ENCODE results near the gene ASCC1.

The ASCC1 gene

GRCh38 chr10:72081772-72082590 lies 134.1 kb downstream of the ASCC1 start:
- DNase-seq (ENCODE audit: low read depth) = no peak

DNA sequence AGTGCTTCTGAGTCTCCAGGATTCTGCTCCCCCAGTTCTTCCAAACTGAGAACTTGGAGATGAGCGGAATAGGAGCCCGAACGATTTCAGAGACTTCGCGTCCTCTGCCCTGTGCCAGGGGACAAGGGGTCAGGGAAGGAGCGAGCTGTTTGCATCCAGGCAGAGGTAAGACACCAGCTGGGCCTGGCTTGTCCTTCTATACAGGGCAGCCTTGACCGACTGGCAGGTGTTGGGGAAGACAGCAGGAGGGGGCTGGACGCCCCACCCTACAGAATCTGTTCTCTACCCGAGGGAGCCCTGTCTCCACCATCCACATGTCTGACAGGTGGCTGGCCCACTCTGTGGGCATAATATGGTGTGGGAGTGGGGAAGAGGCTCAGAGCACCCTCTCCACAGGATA lies 134.9 kb downstream of the ASCC1 start:
- no peak for DNase-seq (ENCODE audit: low read depth)

DNA sequence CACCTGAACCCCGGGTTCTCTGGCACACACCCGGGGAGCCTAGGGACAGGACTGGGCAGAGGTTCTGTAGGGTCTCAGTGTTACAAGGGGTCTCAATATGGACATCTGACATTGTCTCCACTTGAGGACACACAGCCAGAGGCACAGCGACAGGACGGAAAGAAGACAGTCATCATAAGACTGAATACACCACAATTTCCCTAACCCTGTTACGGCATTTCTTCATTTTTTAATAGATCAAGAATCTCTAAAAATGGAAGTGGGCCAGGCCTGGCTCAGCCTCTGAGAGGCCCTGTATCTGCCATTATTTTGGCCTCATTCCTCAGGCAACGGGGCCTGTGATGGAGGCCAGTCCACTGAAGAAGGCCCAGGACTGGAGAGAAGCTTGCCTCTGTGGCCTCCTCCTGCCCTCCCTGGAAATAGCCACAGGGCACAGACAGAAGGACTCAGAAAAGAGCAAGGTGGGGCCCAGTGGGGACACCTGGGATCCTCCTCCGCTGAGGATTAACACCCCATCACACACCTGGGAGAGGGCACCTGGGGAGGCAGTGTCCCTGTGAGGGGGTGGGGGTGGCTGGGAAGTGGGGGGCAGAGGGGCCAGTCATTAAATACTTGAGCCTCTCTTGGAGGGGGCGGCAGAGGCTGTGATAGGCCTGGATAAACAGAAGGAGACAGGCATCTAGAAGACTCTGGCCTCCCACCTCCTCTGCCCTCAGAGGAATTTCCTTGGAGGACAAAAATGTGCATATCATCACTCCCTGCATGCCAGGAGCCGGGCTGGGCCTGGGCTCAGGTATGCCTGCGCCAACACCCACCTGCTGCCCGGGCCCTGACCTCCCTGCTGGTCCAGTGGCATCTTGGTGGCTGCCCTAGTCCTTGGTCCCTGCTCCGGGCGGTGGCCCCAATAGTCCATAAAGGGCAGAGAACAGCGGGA lies 135.8 kb downstream of the ASCC1 start:
- DNase-seq (ENCODE audit: low read depth) = no peak

GRCh38 chr10:72079356-72079755 lies 136.7 kb downstream of the ASCC1 start:
- DNase-seq (ENCODE audit: low read depth) = no peak

DNA sequence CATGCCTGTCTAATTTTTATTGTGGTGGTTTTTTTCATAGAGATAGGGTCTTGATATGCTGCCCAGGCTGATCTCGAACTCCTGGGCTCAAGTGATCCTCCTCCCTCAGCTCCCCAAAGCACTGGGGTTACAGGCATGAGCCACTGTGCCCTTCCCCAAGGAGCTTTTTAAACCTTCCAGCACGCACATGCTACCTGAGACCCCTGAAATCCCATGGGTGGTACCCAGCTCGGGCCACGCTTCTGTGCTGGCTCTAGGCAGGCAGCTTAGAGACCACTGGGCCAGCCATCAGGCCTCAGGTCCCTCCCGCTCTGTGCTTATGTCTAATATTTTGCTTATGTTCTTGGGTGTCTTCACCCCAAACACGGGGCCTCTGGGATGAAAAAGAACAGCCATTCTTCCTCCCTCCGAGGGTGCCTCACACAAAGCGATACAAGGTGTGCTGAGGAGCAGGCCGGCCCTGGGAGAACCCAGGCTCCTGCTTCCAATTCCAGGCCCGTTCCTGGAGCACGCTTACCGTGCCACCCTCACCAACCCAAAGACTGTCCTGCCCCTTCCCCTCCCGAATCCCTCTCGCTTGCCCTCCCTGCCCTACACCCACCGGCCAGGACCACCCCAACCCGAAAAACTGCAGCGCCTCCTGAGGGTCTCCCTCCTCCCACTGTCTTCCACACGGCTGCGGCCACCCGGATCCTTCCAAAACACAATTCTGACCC lies 138.6 kb downstream of the ASCC1 start:
- DNase-seq (ENCODE audit: low read depth) = no peak

DNA sequence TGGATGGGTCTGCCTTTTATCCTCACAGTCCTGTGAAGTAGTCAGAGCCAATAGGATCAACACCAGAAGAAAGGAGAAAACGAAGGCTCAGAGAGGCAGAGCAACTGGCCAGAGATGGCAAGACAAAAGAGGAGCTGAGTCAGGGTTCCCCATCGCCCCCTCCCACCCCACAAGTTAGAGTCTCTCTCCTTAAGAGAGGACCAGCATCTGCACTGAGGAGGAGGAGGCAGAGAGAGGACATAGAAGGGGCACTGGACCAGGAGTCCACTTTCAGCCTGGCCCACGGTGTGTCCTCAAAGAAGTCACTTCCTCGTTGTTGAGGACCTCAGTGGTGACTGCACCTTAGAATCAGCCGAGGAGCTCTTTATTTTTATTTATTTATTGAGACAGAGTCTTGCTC lies 139.3 kb downstream of the ASCC1 start:
- no peak for DNase-seq (ENCODE audit: low read depth)

DNA sequence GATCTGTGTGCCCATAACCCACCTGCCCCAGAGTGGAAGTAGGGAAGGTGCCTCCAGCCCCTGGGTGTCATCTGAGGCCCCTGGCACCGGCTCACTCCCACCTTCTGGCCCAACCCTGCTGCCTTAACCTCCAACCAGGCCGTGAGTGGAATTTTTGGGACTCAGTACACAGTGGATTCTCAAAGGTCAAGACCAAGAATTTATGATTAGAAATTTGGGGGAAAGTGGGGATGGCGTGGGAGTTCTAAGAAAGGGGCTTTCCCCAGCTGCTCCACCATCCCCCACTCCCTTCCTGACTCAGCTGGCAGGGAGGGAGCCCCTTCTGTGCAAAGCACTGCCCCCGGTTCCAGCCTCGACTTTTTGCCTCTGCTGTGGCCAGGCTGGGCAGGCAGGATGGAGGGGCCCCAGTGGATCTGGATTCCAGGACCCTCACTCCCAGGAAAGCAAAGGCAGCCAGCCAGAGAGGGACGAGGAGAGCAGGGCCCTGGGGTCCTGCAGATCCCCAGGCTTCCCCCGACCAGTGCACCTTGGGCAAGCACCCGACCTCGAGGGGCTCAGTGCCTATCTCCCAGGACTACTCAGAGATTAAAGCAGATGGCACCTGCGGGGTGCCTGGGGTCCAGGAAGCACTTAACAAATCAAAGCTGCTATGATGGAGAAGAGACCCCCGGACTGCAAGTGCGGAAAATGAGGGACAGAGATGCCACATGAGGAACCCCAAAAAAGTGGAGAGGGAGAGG lies 140.5 kb downstream of the ASCC1 start:
- DNase-seq (ENCODE audit: low read depth) = no peak

DNA sequence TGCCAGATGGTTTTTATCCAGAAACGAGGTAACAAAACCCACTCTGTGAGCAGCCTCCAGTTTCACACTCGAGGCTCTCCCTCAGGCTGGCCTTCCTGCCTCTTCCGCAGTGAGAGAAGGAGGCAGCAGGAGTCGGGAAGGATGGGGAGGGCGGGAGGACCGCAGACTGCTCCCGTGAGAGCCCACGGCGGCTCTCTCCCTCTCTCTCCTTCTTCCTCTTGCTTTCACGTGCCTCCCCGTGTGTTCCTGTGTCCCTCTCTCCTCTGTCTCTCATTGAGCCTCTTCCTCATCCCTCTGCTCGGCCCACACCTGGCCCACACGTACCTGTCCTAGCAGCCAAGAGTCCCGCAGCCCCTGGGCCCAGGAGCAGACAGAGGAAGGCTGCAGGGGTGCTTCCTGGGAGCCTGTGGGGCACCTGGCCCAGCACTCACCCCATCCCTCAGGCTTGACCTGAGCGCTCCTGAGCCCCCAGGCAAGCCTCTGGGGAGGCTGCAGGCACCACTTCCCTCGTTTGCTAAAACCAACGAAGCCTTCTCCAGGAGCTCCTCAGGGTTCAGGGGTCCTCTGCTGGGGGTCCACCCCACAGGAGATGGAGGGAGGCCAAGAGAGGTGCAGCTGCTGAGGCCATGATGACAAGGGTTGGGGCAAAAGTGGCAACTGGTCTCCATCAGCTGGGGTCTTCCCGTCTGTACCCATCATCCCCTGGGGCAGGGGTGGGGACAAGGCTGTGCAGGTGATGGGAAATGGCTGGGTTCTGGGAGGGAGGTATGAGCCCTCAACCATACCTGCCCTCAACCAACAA lies 141.3 kb downstream of the ASCC1 start:
- no peak for DNase-seq (ENCODE audit: low read depth)

GRCh38 chr10:72073708-72074573 lies 142.1 kb downstream of the ASCC1 start:
- no peak for DNase-seq (ENCODE audit: low read depth)

DNA sequence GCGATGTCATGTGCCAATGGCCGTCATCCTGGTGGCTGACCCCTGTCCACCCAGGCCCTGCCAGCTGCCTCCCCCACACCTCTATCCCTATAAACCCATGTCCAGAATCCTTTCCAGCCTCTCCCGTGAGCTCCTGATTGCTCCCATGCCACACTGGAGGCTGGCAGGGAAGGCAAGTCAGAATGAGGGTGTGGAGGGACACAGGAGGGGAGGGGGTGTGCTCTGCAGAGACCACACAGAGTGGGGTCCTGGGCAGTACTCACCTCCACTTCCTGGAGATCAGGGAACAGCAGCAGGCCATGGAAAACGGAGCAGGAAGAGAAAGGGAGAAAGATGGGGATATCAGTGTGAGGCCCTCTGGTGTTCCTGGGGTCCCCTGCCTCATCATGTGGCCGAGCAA lies 143.4 kb downstream of the ASCC1 start:
- DNase-seq (ENCODE audit: low read depth) = no peak

DNA sequence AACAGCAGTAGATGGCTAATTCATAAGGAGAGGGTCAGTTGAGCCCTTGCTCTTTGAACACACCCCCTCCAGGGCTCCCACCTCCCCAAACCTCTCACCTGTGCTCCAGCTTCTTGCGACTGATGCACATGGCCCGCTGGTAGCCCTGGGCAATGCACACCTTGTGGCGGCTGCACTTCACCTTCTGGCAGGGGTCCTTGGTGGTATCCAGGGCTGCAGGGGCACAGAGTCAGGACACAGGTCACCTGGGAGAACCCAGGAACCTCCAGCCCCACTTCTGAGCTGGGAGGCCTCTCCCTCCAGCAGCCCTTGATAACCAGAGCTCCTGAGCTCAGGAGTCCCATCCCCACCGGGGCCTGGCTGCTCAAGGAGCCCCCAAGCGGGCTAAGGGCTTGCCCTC lies 144.0 kb downstream of the ASCC1 start:
- no peak for DNase-seq (ENCODE audit: low read depth)

DNA sequence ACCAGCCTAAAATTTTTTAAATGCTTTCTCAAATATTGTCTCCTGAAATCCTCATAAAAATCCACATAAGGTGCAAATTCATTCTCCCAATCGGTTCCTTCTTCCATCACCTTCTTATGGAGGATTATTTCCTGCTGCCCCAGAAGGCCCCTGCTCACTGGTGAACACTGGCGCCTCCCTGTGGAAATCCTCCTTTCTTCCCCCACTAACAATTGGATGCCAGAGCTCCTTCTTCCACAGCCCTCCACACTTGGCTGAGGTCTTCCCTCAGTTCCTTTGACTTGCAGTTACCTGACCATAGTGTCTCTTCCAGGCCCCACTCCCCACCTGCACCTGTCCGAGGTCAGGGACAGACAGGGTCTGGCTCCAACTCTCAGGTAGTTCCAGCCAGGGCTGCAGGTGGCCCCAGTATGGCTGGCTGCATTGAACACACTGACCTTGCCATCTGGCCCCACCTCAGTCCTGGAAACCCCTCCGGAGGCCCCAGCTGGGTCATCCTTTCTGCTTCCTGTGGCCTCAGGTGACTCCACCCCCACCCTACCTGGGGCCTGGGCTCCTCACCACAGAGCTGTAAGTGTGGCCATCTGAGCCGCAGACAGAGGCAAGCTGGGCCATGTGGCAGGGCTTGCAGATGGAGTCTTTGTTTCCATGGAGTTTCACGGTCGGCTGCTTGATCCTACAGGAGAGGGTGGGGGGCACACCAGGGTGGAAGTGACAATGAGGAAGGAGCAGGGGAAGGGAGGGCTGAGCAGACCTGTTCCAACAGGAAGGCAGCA lies 146.1 kb downstream of the ASCC1 start:
- no peak for DNase-seq (ENCODE audit: low read depth)

DNA sequence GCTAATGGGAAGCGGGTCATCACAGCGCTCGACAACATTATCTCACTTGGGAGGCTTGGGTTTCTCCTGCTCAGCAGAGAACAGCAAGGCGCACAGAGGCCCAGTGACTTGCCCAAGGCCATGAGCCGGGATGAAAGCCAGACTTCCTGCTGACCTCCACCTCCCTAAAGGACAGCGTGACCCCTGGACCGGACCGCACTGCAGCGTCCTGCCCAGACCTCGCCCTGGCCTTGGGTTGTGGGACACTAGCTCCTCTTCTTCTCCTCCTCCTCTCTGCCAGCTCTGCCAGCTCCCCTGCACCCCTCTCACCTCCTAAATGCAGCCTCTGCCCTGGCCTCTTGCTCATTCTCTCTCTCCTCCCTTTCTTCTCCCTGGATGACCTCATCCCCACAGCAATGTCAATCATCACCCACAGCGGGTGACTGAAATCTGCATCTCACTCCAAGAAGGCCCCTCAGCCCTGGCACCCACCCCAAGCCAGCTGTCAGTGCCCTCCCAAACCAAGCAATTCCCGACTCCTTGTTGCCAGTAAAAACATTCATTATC lies 147.1 kb downstream of the ASCC1 start:
- peak; percentile 55 for DNase-seq (ENCODE audit: low read depth)

DNA sequence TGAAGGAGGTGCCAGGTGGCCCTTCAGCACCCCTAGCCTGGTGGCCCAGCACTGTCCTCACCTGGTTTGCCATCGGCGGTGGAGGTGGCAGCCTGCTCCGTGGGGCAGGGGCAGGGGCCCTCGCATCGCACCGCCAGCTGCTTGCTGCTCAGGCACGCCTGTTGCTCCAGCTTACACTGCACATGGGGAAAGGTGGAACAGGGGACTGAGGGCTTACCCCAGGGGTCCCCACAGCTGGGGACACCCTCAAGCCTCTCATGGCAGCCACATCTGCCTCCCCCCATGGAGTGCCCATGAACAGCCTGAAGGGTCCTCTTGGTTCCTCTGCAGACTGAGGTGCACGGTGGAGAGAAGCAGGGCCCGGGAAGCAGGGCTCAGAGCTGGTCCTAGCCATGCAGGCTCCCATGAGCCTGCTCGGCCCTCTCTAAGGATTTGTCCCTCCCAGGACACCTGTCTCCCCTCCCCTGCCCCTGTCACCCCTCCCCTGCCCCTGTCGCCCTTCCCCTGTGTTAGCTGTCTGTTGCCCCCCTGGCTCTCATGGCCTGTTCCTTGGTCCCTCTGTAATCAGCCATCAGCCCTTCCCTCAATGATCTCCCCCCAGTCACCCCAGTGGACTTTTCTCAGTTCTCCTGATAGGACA lies 147.8 kb downstream of the ASCC1 start:
- no peak for DNase-seq (ENCODE audit: low read depth)

- DNase-seq (ENCODE audit: low read depth) = no peak
These were observed 148.5 kb downstream of the ASCC1 start for GRCh38 chr10:72067463-72068125.

DNA sequence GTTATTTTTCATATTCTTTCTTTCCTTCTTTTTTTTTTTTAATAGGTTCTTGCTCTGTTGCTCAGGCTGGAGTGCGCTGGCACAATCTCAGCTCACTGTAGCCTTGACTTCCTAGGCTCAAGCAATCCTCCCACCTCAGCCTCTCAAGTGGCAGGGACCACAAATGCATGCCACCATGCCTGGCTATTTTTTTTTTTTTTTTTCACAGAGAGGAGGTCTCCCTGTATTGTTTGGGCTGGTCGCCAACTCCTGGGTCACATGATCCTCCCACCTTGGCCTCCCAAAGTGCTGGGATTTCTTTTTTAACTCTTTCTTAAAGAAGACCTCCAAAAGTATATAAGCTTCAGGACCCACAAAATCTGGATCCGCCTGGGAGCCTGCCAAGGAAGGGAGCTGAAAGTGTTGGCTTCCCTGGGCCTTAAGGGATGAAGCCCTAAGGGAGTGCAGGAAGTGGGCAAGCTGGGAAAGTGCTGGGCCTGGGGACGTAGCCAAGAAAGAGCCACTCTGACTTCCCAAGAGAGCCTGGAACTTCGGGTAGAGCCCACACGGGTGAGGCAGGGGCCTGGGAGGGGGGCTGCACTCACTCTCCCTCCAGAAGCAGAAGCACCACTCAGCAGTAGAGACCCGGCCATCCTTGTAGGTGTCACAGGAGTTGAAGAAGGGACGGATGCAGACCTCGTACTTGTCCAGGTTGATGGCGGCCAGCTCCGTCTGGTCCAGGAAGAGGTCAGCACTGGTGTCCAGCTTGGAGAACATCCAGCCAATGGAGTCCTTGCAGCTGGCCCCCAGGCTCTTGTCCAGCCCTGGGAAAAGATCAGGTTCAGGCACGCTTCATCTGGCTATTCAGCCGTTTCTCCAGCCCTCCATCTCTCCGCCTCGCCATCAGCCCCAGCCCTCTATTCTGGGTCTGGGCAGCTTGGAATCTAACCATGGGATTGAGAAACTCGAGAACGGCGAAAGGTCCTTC lies 149.5 kb downstream of the ASCC1 start:
- no peak for DNase-seq (ENCODE audit: low read depth)

All from amniotic epithelial cell (primary cell).